GM06990 (cell line): ENCODE results near the gene LRRC58.

Experiments used
- DNase-seq: peaks from one replicate; pipeline ENCODE4 v3.0.0-alpha.2; 2011; ENCODE audit not compliant: insufficient read length; ENCODE audit errors: extremely low read depth
- H3K27me3 ChIP-seq: replicated peaks from 2 replicates; pipeline ENCODE4 v1.6.0; 2011; ENCODE audit warnings: low read length; ENCODE audit not compliant: control insufficient read depth, insufficient read depth
- H3K36me3 ChIP-seq: 2 replicates; pipeline ENCODE4 v1.5.1; 2011; ENCODE audit warnings: low read length; ENCODE audit not compliant: control insufficient read depth, insufficient read depth
- H3K4me3 ChIP-seq: replicated peaks from 2 replicates; pipeline ENCODE4 v1.5.1; 2011; ENCODE audit warnings: low read depth, mild to moderate bottlenecking, control low read depth, low read length
- TF ChIP-seq, protein P1 (sequence below): IDR thresholded peaks from 2 replicates; pipeline ENCODE4 v1.5.1; 2011; ENCODE audit warnings: low read length, control low read depth, mild to moderate bottlenecking, inconsistent platforms; ENCODE audit not compliant: insufficient read depth, poor library complexity, severe bottlenecking

Gene LRRC58

GRCh38 chr3:120284747-120285507 lies 64.2 kb downstream of the LRRC58 start, which contains the start of gene GPR156:
GPR156 (minus strand) TSS chr3:120285222; CDS start chr3:120244098, 41,124 bp downstream.
- TF ChIP-seq, protein P1, sequence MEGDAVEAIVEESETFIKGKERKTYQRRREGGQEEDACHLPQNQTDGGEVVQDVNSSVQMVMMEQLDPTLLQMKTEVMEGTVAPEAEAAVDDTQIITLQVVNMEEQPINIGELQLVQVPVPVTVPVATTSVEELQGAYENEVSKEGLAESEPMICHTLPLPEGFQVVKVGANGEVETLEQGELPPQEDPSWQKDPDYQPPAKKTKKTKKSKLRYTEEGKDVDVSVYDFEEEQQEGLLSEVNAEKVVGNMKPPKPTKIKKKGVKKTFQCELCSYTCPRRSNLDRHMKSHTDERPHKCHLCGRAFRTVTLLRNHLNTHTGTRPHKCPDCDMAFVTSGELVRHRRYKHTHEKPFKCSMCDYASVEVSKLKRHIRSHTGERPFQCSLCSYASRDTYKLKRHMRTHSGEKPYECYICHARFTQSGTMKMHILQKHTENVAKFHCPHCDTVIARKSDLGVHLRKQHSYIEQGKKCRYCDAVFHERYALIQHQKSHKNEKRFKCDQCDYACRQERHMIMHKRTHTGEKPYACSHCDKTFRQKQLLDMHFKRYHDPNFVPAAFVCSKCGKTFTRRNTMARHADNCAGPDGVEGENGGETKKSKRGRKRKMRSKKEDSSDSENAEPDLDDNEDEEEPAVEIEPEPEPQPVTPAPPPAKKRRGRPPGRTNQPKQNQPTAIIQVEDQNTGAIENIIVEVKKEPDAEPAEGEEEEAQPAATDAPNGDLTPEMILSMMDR: no peak
- DNase-seq: no peak
- Histone ChIP-seq H3K36me3 (no peaks in the 10 kb centered on the region), H3K4me3 (no peak within 1 kb of the TSS), H3K27me3 (no peaks in the 10 kb centered on the region)

- Histone ChIP-seq H3K36me3 (no peaks in the 10 kb centered on the region), H3K4me3 (no peak overlapping the region), H3K27me3 (no peaks in the 10 kb centered on the region)
- no peak for DNase-seq
- TF ChIP-seq, protein P1: no peak
Measured at GRCh38 chr3:120281261-120281660, 67.9 kb downstream of the LRRC58 start.

DNA sequence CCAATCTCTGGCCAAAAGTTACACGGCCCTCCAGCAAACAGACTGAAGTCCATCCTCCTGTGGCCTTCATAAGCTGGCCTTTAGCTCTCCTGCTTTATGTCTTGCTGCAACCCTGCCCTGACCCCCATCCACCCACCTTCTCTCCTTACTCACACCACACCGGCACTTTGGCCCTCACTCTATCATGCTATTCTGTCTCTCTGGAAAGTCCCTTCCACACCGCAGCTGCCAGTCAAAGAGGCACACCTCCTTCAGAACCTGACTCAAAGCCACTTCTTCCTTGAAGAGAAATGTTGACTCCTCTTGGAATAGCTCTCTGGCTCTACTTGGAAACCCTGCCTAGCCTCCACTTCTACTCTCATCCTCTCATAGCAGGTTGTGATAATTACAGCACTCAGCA lies 68.6 kb downstream of the LRRC58 start:
- Histone ChIP-seq H3K27me3 (no peaks in the 10 kb centered on the region), H3K36me3 (no peaks in the 10 kb centered on the region), H3K4me3 (no peak overlapping the region)
- TF ChIP-seq, protein P1: no peak
- DNase-seq: no peak

- no peak for DNase-seq
Measured at GRCh38 chr3:120280026-120280425, 69.1 kb downstream of the LRRC58 start.

GRCh38 chr3:120276767-120277166 lies 72.4 kb downstream of the LRRC58 start:
- DNase-seq: no peak
- Histone ChIP-seq H3K4me3 (no peak overlapping the region), H3K27me3 (no peaks in the 10 kb centered on the region), H3K36me3 (no peaks in the 10 kb centered on the region)
- TF ChIP-seq, protein P1: no peak

More at GRCh38 chr3:120280026-120280425, 69.1 kb downstream of the LRRC58 start:
- TF ChIP-seq, protein P1: no peak
- no peak overlapping the region for H3K4me3 ChIP-seq
- no peaks in the 10 kb centered on the region for H3K36me3 ChIP-seq
- H3K27me3 ChIP-seq: no peaks in the 10 kb centered on the region
